WTC11 (cell line): Measurements from ENCODE around the gene MN1. TPM values are rescaled to one million over a fixed set of nuclear protein-coding genes. Genes with fewer than 3 reads are reported as not detected.

Source experiments
- ATAC-seq: fragments of 200-7000 bp; cut with Tn5 transposase; 2 replicates; pipeline ENCODE4 v1.10.0; 2021; ENCODE audit warnings: mild to moderate bottlenecking, moderate library complexity
- CTCF ChIA-PET: fragments of 300-600 bp; sonication (Branson Sonifier 250); formaldehyde crosslinking; loops from one replicate; lab custom pipeline; 2021; ENCODE audit warnings: antibody characterized with exemption; lab: Charles Lee
- POLR2A ChIA-PET: fragments of 350-600 bp; sonication (Branson Sonifier 250); formaldehyde crosslinking; loops from one replicate; lab custom pipeline; 2021; ENCODE audit warnings: antibody characterized with exemption; lab: Charles Lee
- DNase-seq: peaks from one replicate; pipeline ENCODE4 v3.0.0; 2021; ENCODE audit warnings: low spot score
- H3K27ac Mint-ChIP-seq: 2 replicates; pipeline ENCODE4 v1.8.0; 2021; ENCODE audit warnings: mixed read lengths
- H3K27me3 Mint-ChIP-seq: 2 replicates; pipeline ENCODE4 v1.8.0; 2021; ENCODE audit warnings: low read depth, mild to moderate bottlenecking, moderate library complexity, mixed read lengths
- H3K36me3 Mint-ChIP-seq: 2 replicates; pipeline ENCODE4 v1.8.0; 2021; ENCODE audit warnings: mixed read lengths
- H3K4me1 Mint-ChIP-seq: 2 replicates; pipeline ENCODE4 v1.8.0; 2022; ENCODE audit warnings: mixed read lengths
- H3K4me3 Mint-ChIP-seq: 2 replicates; pipeline ENCODE4 v1.8.0; 2021; ENCODE audit warnings: mild to moderate bottlenecking, moderate library complexity, mixed read lengths
- H3K9me3 Mint-ChIP-seq: 2 replicates; pipeline ENCODE4 v1.8.0; 2021; ENCODE audit warnings: mixed read lengths
- CREM ChIP-seq: sonication (generic); formaldehyde crosslinking; IDR thresholded peaks from 2 replicates; pipeline ENCODE4 v1.8.1; 2022; ENCODE audit warnings: mild to moderate bottlenecking, missing genetic modification reagents, moderate library complexity
- FOXP1 ChIP-seq: sonication (generic); formaldehyde crosslinking; IDR thresholded peaks from 2 replicates; pipeline ENCODE4 v1.8.0; 2022; ENCODE audit warnings: missing genetic modification reagents, mild to moderate bottlenecking, moderate library complexity, borderline replicate concordance
- GRHL2 ChIP-seq: fragments of 250-450 bp; sonication (Bioruptor Pico); IDR thresholded peaks from 2 replicates; pipeline ENCODE4 v1.8.0; 2022; ENCODE audit warnings: mild to moderate bottlenecking, moderate library complexity; ENCODE audit not compliant: insufficient replicate concordance, severe bottlenecking
- IRF2 ChIP-seq: sonication (generic); formaldehyde crosslinking; IDR thresholded peaks from 2 replicates; pipeline ENCODE4 v1.8.0; 2022; ENCODE audit warnings: low read depth, missing genetic modification reagents, borderline replicate concordance
- JAZF1 ChIP-seq: fragments of 250-450 bp; sonication (Bioruptor Pico); IDR thresholded peaks from 2 replicates; pipeline ENCODE4 v1.9.0; 2021; ENCODE audit warnings: moderate library complexity, mild to moderate bottlenecking, inconsistent platforms
- JUN ChIP-seq: sonication (generic); formaldehyde crosslinking; IDR thresholded peaks from 2 replicates; pipeline ENCODE4 v1.8.0; 2023; ENCODE audit warnings: mild to moderate bottlenecking, missing genetic modification reagents
- KAT7 ChIP-seq: sonication (generic); formaldehyde crosslinking; IDR thresholded peaks from 2 replicates; pipeline ENCODE4 v1.8.1; 2023; ENCODE audit warnings: missing genetic modification reagents, mild to moderate bottlenecking, borderline replicate concordance
- NFYB ChIP-seq: sonication (generic); formaldehyde crosslinking; conservative IDR thresholded peaks from 2 replicates; pipeline ENCODE4 v1.8.0; 2022; ENCODE audit warnings: low read depth, missing genetic modification reagents
- PRRX2 ChIP-seq: fragments of 250-450 bp; sonication (Bioruptor Pico); IDR thresholded peaks from 2 replicates; pipeline ENCODE4 v1.8.0; 2021; ENCODE audit warnings: mild to moderate bottlenecking
- SMAD4 ChIP-seq: sonication (generic); formaldehyde crosslinking; IDR thresholded peaks from 2 replicates; pipeline ENCODE4 v1.8.0; 2022; ENCODE audit warnings: mild to moderate bottlenecking, missing genetic modification reagents
- TP53 ChIP-seq: sonication (generic); formaldehyde crosslinking; IDR thresholded peaks from 2 replicates; pipeline ENCODE4 v1.8.1; 2023; ENCODE audit warnings: mild to moderate bottlenecking, missing genetic modification reagents
- ZNF396 ChIP-seq: fragments of 250-450 bp; sonication (Bioruptor Pico); IDR thresholded peaks from 2 replicates; pipeline ENCODE4 v1.8.0; 2021; ENCODE audit warnings: mild to moderate bottlenecking, moderate library complexity, borderline replicate concordance
- ZNF416 ChIP-seq: fragments of 250-450 bp; sonication (Bioruptor Pico); IDR thresholded peaks from 2 replicates; pipeline ENCODE4 v1.9.0; 2021; ENCODE audit warnings: mild to moderate bottlenecking, inconsistent platforms
- total RNA-seq: library from RNA; stranded (reverse); gene quantifications from 3 replicates; pipeline ENCODE4 v1.2.3, GENCODE V29; 2021
- TF ChIP-seq, protein P1 (sequence below): sonication (generic); formaldehyde crosslinking; IDR thresholded peaks from 2 replicates; pipeline ENCODE4 v1.8.1; 2022; ENCODE audit warnings: mild to moderate bottlenecking, moderate library complexity, missing genetic modification reagents
- TF ChIP-seq, protein P2 (sequence below): sonication (generic); formaldehyde crosslinking; IDR thresholded peaks from 2 replicates; pipeline ENCODE4 v1.8.0; 2022; ENCODE audit warnings: mild to moderate bottlenecking, missing genetic modification reagents
- TF ChIP-seq, protein P3 (sequence below): sonication (generic); formaldehyde crosslinking; IDR thresholded peaks from 2 replicates; pipeline ENCODE4 v1.8.1; 2023; ENCODE audit warnings: mild to moderate bottlenecking, missing genetic modification reagents, moderate library complexity
- TF ChIP-seq, protein P4 (sequence below): sonication (generic); formaldehyde crosslinking; IDR thresholded peaks from 2 replicates; pipeline ENCODE4 v1.8.1; 2023; ENCODE audit warnings: mild to moderate bottlenecking, missing genetic modification reagents
- TF ChIP-seq, protein P5 (sequence below): sonication (generic); formaldehyde crosslinking; IDR thresholded peaks from 2 replicates; pipeline ENCODE4 v1.8.1; 2022; ENCODE audit warnings: mild to moderate bottlenecking, missing genetic modification reagents, moderate library complexity, borderline replicate concordance
- TF ChIP-seq, protein P6 (sequence below): fragments of 250-450 bp; sonication (Bioruptor Pico); IDR thresholded peaks from 2 replicates; pipeline ENCODE4 v1.9.0; 2021; ENCODE audit warnings: mild to moderate bottlenecking
- TF ChIP-seq, protein P7 (sequence below): sonication (generic); formaldehyde crosslinking; conservative IDR thresholded peaks from 2 replicates; pipeline ENCODE4 v1.8.1; 2022; ENCODE audit warnings: mild to moderate bottlenecking, missing genetic modification reagents

MN1 gene
- total RNA-seq, 1 experiment from 2014 or later, result 21.3 TPM

DNA sequence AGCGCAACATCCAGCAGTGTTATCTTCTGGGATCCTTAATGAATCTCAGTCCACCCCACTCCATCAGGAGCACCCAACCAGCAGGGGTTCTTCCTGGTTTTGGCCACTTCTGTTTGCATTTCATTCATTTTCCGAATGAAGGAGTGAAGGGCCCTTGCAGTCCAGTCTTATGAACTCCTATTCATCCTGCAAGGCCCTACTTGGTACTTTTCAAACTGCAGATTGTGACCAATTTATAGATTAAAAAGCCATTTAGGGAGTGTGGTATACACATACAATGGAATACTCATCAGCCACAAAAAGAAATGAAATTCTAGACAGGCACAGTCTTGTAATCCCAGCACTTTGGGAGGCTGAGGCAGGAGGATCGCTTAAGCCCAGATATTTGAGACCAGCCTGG, 10.2 kb upstream of the MN1 start:
- H3K4me1 Mint-ChIP-seq, result peaks cover 27% of the 10 kb centered on the region
- no peak overlapping the region for H3K27ac Mint-ChIP-seq
- no peak for DNase-seq
- H3K4me3 Mint-ChIP-seq, result no peak overlapping the region
- ATAC-seq, result no peak
- ChIA-PET POLR2A (no interaction called here), CTCF (no interaction called here)
- TF ChIP-seq, protein P1, sequence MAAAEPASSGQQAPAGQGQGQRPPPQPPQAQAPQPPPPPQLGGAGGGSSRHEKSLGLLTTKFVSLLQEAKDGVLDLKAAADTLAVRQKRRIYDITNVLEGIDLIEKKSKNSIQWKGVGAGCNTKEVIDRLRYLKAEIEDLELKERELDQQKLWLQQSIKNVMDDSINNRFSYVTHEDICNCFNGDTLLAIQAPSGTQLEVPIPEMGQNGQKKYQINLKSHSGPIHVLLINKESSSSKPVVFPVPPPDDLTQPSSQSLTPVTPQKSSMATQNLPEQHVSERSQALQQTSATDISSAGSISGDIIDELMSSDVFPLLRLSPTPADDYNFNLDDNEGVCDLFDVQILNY (CRISPR knock-in tag), result no peak
- TF ChIP-seq, protein P2, sequence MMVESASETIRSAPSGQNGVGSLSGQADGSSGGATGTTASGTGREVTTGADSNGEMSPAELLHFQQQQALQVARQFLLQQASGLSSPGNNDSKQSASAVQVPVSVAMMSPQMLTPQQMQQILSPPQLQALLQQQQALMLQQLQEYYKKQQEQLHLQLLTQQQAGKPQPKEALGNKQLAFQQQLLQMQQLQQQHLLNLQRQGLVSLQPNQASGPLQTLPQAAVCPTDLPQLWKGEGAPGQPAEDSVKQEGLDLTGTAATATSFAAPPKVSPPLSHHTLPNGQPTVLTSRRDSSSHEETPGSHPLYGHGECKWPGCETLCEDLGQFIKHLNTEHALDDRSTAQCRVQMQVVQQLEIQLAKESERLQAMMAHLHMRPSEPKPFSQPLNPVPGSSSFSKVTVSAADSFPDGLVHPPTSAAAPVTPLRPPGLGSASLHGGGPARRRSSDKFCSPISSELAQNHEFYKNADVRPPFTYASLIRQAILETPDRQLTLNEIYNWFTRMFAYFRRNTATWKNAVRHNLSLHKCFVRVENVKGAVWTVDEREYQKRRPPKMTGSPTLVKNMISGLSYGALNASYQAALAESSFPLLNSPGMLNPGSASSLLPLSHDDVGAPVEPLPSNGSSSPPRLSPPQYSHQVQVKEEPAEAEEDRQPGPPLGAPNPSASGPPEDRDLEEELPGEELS (CRISPR knock-in tag), result no peak
- TF ChIP-seq TP53 (CRISPR knock-in tag), result no peak
- no peak for TF ChIP-seq ZNF416 (CRISPR knock-in tag)
- TF ChIP-seq, protein P3, sequence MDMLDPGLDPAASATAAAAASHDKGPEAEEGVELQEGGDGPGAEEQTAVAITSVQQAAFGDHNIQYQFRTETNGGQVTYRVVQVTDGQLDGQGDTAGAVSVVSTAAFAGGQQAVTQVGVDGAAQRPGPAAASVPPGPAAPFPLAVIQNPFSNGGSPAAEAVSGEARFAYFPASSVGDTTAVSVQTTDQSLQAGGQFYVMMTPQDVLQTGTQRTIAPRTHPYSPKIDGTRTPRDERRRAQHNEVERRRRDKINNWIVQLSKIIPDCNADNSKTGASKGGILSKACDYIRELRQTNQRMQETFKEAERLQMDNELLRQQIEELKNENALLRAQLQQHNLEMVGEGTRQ (CRISPR knock-in tag), result no peak
- TF ChIP-seq JAZF1 (CRISPR knock-in tag), result no peak
- no peak for TF ChIP-seq FOXP1 (CRISPR knock-in tag)
- TF ChIP-seq, protein P4, sequence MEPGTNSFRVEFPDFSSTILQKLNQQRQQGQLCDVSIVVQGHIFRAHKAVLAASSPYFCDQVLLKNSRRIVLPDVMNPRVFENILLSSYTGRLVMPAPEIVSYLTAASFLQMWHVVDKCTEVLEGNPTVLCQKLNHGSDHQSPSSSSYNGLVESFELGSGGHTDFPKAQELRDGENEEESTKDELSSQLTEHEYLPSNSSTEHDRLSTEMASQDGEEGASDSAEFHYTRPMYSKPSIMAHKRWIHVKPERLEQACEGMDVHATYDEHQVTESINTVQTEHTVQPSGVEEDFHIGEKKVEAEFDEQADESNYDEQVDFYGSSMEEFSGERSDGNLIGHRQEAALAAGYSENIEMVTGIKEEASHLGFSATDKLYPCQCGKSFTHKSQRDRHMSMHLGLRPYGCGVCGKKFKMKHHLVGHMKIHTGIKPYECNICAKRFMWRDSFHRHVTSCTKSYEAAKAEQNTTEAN (CRISPR knock-in tag), result no peak
- TF ChIP-seq ZNF396 (CRISPR knock-in tag), result no peak
- no peak for TF ChIP-seq IRF2
- TF ChIP-seq, protein P5, sequence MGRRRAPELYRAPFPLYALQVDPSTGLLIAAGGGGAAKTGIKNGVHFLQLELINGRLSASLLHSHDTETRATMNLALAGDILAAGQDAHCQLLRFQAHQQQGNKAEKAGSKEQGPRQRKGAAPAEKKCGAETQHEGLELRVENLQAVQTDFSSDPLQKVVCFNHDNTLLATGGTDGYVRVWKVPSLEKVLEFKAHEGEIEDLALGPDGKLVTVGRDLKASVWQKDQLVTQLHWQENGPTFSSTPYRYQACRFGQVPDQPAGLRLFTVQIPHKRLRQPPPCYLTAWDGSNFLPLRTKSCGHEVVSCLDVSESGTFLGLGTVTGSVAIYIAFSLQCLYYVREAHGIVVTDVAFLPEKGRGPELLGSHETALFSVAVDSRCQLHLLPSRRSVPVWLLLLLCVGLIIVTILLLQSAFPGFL (CRISPR knock-in tag), result no peak
- no peak for TF ChIP-seq SMAD4
- TF ChIP-seq, protein P6, sequence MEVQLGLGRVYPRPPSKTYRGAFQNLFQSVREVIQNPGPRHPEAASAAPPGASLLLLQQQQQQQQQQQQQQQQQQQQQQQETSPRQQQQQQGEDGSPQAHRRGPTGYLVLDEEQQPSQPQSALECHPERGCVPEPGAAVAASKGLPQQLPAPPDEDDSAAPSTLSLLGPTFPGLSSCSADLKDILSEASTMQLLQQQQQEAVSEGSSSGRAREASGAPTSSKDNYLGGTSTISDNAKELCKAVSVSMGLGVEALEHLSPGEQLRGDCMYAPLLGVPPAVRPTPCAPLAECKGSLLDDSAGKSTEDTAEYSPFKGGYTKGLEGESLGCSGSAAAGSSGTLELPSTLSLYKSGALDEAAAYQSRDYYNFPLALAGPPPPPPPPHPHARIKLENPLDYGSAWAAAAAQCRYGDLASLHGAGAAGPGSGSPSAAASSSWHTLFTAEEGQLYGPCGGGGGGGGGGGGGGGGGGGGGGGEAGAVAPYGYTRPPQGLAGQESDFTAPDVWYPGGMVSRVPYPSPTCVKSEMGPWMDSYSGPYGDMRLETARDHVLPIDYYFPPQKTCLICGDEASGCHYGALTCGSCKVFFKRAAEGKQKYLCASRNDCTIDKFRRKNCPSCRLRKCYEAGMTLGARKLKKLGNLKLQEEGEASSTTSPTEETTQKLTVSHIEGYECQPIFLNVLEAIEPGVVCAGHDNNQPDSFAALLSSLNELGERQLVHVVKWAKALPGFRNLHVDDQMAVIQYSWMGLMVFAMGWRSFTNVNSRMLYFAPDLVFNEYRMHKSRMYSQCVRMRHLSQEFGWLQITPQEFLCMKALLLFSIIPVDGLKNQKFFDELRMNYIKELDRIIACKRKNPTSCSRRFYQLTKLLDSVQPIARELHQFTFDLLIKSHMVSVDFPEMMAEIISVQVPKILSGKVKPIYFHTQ (CRISPR knock-in tag), result no peak
- TF ChIP-seq NFYB (CRISPR knock-in tag), result no peak
- TF ChIP-seq JUN (CRISPR knock-in tag), result no peak
- no peak for TF ChIP-seq PRRX2
- TF ChIP-seq CREM, result no peak
- TF ChIP-seq, protein P7, sequence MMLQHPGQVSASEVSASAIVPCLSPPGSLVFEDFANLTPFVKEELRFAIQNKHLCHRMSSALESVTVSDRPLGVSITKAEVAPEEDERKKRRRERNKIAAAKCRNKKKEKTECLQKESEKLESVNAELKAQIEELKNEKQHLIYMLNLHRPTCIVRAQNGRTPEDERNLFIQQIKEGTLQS (CRISPR knock-in tag), result no peak
- TF ChIP-seq KAT7 (CRISPR knock-in tag), result no peak
- no peak for TF ChIP-seq GRHL2 (CRISPR knock-in tag)
- no peaks in the 10 kb centered on the region for H3K9me3 Mint-ChIP-seq
- no peaks in the 10 kb centered on the region for H3K27me3 Mint-ChIP-seq
- no peaks in the 10 kb centered on the region for H3K36me3 Mint-ChIP-seq
